ENCODE data around the gene TTLL10.

Gene TTLL10

GRCh38 chr1:1239614-1240347 lies 66.1 kb downstream of the TTLL10 start:
- no peak for DNase-seq (ENCODE audit: low read depth)
- H3K4me3 ChIP-seq (ENCODE audit: low read depth, low read length) = no peak overlapping the region
- TF ChIP-seq, protein P1, sequence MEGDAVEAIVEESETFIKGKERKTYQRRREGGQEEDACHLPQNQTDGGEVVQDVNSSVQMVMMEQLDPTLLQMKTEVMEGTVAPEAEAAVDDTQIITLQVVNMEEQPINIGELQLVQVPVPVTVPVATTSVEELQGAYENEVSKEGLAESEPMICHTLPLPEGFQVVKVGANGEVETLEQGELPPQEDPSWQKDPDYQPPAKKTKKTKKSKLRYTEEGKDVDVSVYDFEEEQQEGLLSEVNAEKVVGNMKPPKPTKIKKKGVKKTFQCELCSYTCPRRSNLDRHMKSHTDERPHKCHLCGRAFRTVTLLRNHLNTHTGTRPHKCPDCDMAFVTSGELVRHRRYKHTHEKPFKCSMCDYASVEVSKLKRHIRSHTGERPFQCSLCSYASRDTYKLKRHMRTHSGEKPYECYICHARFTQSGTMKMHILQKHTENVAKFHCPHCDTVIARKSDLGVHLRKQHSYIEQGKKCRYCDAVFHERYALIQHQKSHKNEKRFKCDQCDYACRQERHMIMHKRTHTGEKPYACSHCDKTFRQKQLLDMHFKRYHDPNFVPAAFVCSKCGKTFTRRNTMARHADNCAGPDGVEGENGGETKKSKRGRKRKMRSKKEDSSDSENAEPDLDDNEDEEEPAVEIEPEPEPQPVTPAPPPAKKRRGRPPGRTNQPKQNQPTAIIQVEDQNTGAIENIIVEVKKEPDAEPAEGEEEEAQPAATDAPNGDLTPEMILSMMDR (IDR thresholded peaks at IDR 0.05; ENCODE audit: low read depth, low read length) = no peak
- TF ChIP-seq POLR2A (IDR thresholded peaks at IDR 0.05; ENCODE audit: extremely low read depth, insufficient read length) (no peak), MYC (IDR thresholded peaks at IDR 0.05; ENCODE audit: low read depth, low read length) (no peak)
- TF ChIP-seq, protein P2, sequence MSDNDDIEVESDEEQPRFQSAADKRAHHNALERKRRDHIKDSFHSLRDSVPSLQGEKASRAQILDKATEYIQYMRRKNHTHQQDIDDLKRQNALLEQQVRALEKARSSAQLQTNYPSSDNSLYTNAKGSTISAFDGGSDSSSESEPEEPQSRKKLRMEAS (IDR thresholded peaks at IDR 0.05; ENCODE audit: low read depth, low read length) = no peak

DNA sequence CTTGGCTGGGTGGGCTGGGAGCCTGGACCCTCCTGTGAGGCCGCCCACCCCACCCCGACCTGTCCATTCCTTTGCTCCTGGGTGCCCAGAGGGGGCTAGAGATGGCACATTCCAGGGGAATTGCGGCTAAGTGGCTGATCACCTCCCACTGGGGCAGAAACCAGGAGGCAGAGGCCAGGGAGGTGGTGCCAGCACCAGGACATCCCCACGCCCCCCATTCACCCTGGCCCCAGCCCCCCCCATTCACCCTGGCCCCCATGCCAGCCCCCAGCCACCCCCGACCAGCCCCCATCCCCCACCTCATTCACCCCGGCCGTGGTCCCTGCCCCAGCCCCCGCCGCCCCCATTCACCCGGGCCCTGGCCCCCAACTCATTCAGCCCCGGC lies 66.7 kb downstream of the TTLL10 start:
- TF ChIP-seq POLR2A (IDR thresholded peaks at IDR 0.05; ENCODE audit: extremely low read depth, insufficient read length) = no peak
- TF ChIP-seq, protein P1 (IDR thresholded peaks at IDR 0.05; ENCODE audit: low read depth, low read length) = no peak
- no peak for TF ChIP-seq MYC (IDR thresholded peaks at IDR 0.05; ENCODE audit: low read depth, low read length)
- TF ChIP-seq, protein P2 (IDR thresholded peaks at IDR 0.05; ENCODE audit: low read depth, low read length) = no peak
- no peak for DNase-seq (ENCODE audit: low read depth)
- no peak overlapping the region for H3K4me3 ChIP-seq (ENCODE audit: low read depth, low read length)

DNA sequence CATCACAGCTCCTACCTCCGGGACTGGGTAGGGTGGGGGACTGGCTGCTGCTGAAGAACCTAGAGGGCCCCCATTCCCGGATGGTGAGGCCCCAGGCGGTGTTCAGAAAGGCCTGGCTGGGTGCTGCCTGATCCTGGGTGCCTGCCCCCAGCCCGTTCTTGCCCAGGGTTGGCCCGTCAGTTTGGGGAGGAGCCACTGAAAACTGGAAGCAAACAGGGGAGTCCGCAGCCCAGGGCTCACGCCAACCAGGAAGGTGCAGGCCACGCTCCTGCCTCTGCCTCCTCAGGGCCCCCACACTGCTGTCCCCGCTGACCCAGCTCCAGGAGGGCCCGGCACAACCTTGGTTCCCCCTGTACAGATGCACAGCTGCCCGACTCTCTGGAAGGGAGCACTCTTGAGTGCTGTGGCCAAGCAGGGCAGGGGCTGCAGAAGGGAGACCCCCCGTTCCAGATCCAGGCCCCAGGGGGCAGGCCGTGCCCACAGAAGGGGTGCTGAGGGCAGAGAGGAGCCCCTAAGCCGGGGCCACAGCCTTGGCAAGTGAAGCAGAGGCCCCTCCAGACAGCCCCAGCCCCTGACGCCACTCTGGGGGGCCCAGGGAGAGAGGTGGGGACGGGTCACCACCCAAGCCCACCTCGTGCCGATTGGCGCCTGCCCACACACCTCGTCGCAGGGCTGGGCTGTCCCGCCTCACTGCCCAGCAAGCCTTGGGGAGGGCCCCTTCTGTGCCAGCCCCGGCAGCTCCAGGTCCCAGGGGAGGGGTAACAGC lies 67.3 kb downstream of the TTLL10 start:
- H3K4me3 ChIP-seq (ENCODE audit: low read depth, low read length) = no peak overlapping the region
- DNase-seq (ENCODE audit: low read depth) = no peak
- TF ChIP-seq, protein P2 (IDR thresholded peaks at IDR 0.05; ENCODE audit: low read depth, low read length) = no peak
- TF ChIP-seq POLR2A (IDR thresholded peaks at IDR 0.05; ENCODE audit: extremely low read depth, insufficient read length) = no peak
- no peak for TF ChIP-seq MYC (IDR thresholded peaks at IDR 0.05; ENCODE audit: low read depth, low read length)
- TF ChIP-seq, protein P1 (IDR thresholded peaks at IDR 0.05; ENCODE audit: low read depth, low read length) = no peak

DNA sequence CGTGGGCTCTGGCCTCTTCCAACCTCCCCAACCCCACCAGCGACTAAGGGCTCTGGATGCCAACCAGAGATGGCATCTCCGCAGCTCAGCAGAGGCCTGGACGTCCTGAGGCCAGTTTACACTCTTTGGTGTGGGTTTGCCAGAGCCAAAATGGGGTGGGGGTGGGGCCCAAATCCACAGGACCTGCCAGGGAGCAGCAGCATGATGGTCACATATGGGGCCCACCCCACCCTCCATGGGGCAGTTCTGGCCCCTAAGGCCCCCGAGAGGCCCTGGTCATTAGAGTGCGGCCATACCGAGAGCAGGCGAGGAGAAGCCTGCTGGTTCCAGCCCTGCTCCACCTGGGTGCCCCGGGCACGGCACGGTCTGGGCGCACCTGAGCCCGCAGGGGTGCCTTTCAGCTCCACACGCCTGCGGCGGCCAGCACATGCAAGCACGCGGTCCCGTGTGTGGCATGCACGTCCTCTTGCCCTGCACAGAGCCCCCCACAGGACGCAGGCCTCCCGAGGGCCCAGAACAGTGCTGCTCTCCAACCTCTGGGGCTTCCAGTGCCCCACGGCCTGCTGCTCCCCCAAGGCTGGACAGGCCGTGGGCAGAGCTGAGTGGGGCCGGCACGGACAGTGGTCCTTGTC lies 68.0 kb downstream of the TTLL10 start:
- TF ChIP-seq MYC (IDR thresholded peaks at IDR 0.05; ENCODE audit: low read depth, low read length) (no peak), POLR2A (IDR thresholded peaks at IDR 0.05; ENCODE audit: extremely low read depth, insufficient read length) (no peak)
- TF ChIP-seq, protein P1 (IDR thresholded peaks at IDR 0.05; ENCODE audit: low read depth, low read length) = no peak
- TF ChIP-seq, protein P2 (IDR thresholded peaks at IDR 0.05; ENCODE audit: low read depth, low read length) = no peak
- DNase-seq (ENCODE audit: low read depth) = no peak
- no peak overlapping the region for H3K4me3 ChIP-seq (ENCODE audit: low read depth, low read length)

DNA sequence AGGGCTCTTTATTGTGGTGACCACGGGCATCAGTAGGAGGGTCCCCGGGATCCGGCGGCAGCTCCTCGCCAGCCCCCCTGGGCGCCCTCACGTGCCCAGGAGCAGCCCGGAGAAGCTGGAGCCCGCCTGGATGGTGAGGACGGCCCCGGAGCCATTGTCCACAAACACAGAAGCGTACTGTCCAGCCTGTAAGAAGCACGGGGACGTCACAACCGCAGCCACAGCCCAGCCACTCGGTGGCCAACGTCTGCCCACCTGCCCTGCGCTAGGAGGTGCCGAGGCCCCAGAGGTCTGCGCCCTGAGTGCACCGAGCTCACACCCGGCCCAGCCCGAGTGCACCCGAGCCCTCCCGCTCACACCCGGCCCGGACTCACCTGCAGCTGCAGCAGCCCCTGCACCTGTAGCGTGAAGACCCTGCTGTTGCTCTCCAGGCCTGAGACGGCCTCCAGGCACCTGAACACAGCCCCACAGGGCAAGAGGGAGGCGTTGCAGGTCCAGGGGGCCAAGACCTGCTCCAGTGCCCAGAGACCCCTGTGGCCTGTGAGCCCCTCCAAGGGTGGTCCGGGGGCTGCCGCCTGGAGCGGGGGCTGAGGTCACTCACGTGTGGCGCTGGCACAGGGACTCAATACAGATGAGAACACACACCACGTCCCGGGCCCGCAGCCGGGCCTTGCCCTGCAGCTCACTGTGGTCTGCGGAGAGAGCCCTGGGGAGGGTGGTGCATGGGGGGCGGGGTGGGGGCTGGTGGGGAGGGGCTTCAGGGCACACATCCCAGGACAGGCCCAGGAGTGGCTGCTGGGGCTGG lies 69.0 kb downstream of the TTLL10 start:
- TF ChIP-seq, protein P2 (IDR thresholded peaks at IDR 0.05; ENCODE audit: low read depth, low read length) = no peak
- TF ChIP-seq POLR2A (IDR thresholded peaks at IDR 0.05; ENCODE audit: extremely low read depth, insufficient read length) = no peak
- H3K4me3 ChIP-seq (ENCODE audit: low read depth, low read length) = no peak overlapping the region
- no peak for DNase-seq (ENCODE audit: low read depth)
